IPS DF 19.7 (cell line): ENCODE data around the gene RMRP.

Experiments used
- DNase-seq: peaks from one replicate; pipeline ENCODE4 v3.0.0-alpha.2; 2013; ENCODE audit warnings: low read depth, low spot score

RMRP gene

DNA sequence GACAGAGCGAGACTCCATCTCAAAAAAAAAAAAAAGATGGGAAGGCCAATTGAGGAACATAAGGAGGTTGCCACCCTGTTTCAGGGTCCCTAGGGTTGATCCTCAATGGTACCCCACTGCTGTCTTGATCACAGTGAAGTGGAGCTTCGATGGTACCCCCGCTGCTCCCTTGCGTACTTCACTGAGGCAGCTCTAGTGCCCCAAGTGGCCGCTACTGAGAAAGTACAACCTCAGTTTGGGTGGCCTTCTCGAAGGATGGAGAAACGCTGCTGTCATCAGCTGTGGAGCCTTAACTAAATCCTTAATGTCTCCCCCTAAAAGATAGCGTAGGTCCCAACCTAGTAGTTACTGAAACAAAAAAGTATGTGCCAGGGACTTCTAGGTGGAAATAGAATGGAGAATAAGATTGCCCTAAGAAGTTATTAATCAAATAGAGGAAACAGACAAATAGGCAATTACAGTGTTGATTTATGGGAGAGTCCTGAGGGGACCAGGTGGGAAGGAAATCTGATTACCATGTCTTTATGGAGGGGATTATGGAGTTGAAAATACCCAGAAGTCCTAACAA, 46.5 kb downstream of the RMRP start:
- no peak for DNase-seq

GRCh38 chr9:35609820-35610163, 48.0 kb downstream of the RMRP start:
- DNase-seq, result no peak

GRCh38 chr9:35609001-35609819, 48.6 kb downstream of the RMRP start:
- DNase-seq, result no peak

DNA sequence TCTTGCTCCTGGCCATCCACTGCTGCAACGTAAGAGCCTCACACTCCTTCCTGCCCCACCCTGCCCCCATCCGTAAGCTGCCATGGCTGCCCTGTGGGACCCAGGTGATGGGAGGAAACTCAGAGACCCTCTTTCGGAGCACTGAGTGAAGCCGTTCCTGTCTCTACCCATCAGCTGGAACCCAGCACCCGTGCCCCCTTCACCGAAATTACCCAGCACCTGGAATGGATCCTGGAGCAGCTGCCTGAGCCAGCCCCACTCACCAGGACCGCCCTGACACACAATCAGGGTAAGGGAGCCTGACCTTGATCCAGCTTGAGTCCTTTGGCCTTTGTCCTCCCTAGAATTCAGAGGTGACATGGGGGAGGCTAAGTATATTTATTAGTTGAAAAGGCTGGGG, 49.6 kb downstream of the RMRP start:
- DNase-seq, result no peak
